GM21576 (cell line): ENCODE data around the gene TM9SF1.

Experiments used
- ATAC-seq: cut with Tn5 transposase; IDR thresholded peaks from one replicate; pipeline ENCODE4 v1.9.1; 2021; ENCODE audit warnings: mild to moderate bottlenecking, moderate library complexity; ENCODE audit not compliant: unreplicated experiment

The TM9SF1 gene

DNA sequence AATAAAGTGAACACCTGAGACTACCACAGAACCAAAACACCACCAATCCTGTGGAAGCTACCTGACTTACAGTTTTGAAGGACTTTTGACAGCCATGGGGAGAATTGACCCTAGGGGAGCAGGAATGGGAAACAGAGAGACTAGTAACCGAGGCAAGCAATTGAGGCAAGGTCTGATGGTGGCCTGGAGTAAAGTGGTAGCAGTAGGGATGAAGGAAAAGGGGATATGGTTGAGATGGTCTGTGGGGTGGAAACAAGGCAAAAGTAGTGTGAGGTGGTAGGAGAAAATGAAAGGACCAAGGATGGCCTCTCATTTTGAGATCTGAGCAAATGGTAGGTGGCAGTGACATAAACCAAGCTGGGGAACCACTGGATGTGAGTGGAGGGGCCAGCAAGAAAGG is 38.4 kb downstream of the TM9SF1 start:
- ATAC-seq, result no peak

DNA sequence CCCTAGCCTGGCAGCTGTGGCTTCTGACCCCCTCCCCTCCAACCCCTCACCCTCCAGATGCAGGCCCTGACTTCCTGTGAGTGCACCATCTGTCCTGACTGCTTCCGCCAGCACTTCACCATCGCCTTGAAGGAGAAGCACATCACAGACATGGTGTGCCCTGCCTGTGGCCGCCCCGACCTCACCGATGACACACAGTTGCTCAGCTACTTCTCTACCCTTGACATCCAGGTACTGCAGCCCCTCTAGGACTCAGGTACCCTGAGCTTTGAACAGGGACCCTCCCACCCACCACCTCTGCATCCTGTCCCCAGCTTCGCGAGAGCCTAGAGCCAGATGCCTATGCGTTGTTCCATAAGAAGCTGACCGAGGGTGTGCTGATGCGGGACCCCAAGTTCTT is 40.1 kb downstream of the TM9SF1 start:
- ATAC-seq, result no peak

DNA sequence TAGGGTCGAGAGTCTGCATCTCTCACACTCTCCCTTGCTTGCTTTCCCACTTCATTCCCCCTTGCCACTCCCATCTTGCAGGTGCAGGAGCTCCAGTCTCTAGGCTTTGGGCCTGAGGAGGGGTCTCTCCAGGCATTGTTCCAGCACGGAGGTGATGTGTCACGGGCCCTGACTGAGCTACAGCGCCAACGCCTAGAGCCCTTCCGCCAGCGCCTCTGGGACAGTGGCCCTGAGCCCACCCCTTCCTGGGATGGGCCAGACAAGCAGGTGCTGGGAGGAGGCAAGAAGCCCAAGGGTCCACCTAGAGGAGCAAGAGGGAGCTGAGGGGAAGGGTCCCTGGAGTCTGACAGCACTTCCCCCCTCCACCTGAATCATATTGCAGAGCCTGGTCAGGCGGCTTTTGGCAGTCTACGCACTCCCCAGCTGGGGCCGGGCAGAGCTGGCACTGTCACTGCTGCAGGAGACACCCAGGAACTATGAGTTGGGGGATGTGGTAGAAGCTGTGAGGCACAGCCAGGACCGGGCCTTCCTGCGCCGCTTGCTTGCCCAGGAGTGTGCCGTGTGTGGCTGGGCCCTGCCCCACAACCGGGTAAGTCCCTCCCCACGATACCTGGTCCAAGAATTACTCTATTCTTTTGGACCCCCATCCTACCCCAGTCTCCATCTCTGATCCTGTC is 43.7 kb downstream of the TM9SF1 start:
- no peak for ATAC-seq

DNA sequence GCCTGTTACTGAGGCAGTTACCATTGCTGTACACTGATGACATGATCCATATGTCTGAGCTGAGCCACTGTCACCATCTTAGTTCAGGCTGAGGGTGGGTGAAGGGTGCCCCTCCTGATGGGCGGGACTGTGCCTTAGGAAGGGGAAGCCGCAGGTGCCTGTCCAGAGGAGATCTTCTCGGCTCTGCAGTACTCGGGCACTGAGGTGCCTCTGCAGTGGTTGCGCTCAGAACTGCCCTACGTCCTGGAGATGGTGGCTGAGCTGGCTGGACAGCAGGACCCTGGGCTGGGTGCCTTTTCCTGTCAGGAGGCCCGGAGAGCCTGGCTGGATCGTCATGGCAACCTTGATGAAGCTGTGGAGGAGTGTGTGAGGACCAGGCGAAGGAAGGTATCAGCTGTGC is 44.2 kb downstream of the TM9SF1 start:
- ATAC-seq, result no peak

DNA sequence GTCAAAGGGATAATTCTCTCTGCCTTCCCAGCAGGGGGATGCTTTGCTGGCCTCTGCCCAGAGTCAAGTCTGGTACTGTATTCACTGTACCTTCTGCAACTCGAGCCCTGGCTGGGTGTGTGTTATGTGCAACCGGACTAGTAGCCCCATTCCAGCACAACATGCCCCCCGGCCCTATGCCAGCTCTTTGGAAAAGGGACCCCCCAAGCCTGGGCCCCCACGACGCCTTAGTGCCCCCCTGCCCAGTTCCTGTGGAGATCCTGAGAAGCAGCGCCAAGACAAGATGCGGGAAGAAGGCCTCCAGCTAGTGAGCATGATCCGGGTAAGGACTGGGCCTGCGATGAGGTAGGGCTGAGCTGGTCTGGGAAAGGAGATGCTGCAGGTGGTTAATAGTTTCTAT is 44.7 kb downstream of the TM9SF1 start:
- no peak for ATAC-seq

DNA sequence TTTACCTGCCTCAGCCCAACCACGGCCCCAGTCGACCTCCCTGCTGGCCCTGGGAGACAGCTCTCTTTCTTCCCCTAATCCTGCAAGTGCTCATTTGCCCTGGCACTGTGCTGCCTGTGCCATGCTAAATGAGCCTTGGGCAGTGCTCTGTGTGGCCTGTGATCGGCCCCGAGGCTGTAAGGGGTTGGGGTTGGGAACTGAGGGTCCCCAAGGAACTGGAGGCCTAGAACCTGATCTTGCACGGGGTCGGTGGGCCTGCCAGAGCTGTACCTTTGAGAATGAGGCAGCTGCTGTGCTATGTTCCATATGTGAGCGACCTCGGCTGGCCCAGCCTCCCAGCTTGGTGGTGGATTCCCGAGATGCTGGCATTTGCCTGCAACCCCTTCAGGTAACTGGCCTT is 45.2 kb downstream of the TM9SF1 start:
- no peak for ATAC-seq

DNA sequence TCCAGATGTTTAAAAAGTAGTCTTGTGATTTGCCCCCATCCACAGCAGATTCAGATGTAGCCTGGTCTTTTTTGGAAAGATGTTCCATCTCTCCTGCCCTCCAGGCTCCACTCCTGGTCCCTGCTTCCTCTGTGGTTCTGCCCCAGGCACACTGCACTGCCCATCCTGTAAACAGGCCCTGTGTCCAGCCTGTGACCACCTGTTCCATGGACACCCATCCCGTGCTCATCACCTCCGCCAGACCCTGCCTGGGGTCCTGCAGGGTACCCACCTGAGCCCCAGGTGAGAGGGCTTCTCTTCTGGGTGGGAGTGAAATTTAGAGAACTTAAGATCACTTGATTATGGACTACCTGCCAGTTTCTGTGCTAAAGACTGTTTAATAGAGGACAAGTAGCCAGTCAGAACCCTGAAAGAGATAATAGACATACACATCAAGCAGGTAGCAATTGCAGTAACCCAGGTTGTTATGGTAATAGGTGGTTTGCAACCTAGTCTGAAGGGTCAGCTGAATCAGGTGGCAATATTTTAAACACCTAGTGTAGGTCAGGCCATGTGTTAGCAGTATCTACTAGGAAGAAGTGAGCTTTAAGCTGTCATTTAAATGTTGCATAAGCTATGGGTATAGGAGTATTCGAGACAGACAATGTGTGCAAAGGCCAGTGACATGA is 45.8 kb downstream of the TM9SF1 start:
- ATAC-seq, result no peak

DNA sequence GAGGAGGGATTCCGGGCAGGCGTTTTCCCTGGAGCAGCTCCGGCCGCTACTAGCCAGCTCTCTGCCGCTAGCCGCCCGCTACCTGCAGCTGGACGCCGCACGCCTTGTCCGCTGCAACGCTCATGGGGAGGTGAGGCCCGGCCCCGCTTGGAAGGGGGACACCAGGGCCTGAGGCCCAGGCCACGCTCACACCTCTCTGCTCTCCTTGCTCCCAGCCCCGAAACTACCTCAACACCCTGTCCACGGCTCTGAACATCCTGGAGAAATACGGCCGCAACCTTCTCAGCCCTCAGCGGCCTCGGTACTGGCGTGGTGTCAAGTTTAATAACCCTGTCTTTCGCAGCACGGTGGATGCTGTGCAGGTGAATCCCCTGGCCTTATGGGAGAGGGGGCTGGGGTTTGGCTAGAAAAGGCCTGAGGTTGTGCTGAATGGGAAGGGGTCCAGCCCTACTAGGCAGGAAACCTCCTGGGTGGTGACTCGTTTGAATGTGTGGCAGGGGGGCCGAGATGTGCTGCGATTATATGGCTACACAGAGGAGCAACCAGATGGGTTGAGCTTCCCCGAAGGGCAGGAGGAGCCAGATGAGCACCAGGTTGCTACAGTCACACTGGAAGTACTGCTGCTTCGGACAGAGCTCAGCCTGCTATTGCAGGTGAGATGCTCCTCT is 47.3 kb downstream of the TM9SF1 start:
- ATAC-seq, result no peak

DNA sequence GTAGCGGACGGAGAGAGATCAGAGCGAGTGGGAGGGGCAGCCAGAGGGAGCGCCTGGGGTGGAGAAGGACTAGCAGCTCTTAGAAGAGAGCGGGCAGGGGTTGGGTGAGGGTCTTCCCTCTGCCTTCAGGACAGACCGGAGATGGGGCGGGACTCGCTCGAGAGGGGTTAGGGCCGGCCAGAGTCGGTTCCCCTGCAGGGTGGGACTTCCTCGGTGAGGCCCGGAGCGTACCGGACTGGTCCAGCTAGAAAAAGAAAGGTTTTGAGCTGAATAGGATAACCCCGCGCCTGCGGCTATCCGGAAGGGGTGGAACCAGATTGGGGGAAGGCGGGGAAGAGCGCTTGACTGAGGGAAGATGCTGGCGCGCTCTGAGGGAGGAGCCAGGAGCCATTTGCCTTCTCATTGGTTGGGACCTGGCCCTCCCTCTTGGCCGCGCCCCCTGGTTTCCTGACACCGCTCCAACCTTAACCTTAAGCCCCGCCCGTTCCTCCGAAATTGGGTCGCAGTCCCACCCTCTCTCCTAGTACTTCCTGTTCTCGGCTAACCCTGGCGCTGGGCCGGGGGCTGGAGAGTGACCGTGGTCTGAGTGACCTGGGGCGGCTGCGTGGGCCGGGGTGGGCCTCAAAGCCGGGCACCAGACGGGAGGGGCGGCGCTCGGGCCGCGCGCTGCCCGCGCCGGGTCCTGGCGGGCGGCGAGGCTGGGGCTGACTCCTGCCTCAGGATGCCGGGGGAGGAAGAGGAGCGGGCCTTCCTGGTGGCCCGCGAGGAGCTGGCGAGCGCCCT is 48.1 kb downstream of the TM9SF1 start, which contains the start of gene RNF31:
Gene RNF31 (plus strand): TSS at position 521 of the 783 bp plus-strand sequence. CDS start 201 bp downstream, at position 722.
- peak; percentile 85 for ATAC-seq

DNA sequence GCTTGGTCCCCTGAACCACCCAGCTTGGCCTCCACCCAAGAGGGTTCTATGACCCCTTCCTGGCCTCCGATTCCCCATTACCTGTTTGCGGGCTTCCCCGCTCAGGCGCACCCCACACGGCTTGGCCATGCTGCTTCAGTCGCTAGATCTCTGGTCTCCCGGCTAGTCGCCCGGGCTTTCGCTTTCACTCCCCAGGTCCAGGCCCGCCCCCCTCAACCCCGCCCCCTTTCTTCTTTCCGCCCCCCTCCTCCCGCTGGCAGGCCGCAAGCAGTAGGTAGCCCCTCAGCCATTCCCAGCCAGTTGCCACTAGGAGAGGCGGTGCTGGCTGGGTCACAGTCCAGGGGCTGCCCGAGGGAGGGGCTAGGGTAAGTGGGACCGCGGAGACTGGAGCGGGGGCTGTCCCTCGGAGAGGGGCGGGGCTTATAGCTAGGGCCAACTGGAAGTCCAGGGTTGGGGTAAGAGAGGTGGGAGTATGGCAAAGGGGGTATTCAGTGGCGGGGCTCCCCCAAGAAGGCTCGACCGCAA is 48.7 kb downstream of the TM9SF1 start, which contains the start of gene PSME2:
Gene PSME2 (minus strand): TSS at position 158 of the 525 bp plus-strand sequence. CDS start 29 bp downstream, at position 129.
- ATAC-seq, result peak; percentile 56

DNA sequence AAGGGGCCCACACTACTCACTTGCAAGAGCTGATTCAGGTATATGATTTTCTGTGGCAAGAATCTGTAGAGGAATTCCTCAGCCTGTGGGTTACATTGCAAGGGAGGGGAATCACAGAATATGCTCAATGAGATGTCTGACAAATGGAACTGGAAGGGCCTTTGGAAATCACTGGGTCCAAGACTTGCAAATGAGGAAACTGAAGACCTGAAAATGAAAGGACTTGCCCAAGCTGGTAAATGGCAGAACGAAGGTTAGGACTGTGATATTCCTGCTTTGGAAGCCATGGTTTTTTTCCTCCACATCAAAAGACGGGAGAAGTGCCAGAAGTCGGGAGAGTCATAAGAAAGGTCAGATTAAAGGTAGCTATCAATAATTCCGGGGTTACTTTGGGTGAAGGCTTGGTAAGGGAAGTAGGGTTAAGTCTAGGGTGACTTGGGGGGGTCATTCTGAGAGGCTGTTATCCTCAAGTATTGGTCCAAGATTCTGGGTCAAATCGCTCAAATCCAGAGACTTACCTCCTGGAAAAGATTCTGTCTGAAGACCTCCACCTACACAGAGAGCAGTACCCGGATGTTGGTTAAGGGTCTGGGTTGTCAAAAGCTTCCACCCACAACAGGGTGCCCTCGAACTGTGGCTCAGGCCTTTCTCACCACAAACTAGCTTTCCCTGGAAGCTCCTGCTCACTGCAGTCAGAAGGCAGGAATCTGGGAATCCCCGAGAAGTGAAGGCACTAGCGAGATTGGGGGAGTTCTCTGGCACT is 49.4 kb downstream of the TM9SF1 start:
- ATAC-seq, result no peak

DNA sequence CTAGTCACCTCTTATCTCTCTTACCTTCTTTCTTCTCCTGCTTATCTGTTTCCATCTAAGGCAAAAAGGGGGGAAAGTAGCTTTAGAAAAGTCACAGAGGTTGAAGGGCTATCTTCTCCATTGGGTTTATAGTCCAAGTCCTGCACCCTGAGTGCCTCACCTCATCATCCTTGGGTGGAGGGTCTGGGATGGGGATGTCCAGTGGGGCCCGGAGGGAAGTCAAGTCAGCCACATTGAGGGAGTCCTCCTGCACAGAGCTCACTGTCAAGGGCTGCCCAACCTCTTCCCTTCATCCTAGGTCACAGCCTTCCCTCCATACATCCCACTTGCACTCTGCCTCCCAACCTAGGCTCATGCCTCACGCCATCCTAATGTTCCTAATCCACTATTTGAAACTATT is 50.0 kb downstream of the TM9SF1 start:
- no peak for ATAC-seq

DNA sequence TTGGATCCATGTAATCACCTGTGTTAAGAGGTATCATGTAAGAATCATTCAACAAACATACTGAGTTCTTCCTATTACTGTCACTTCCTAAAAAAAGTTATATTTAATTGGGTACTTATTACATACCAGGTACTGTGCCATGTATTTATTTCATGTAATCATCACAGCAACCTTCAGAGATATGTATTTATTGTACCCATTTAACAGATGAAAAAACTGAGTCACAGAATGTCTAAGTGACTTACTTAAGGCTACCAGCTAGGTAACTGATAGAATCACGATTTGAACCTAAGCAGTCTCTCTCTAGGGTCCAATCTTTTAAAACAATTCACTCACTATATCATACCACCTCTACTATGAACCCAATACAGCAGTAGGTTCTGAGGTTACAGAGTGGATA is 50.8 kb downstream of the TM9SF1 start:
- no peak for ATAC-seq

DNA sequence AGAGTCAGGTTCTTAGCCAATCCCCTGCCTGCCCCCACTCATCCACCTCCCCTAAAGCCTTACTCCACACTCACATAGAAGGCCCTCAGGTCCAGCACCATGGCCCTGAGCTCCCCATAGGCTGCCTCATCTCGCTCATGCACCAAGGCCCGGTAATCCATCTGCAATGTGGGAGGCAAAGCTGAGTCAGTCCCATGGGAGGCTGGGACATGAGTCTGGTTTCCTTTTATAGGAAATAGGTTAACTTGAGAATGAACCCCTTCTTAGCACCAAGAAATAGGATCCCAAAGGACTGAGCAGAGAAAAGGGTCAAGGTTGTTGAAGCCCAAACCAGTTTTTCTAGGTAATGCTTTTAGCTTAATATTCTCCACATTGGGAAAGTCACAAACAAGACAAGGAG is 51.7 kb downstream of the TM9SF1 start:
- ATAC-seq, result no peak

DNA sequence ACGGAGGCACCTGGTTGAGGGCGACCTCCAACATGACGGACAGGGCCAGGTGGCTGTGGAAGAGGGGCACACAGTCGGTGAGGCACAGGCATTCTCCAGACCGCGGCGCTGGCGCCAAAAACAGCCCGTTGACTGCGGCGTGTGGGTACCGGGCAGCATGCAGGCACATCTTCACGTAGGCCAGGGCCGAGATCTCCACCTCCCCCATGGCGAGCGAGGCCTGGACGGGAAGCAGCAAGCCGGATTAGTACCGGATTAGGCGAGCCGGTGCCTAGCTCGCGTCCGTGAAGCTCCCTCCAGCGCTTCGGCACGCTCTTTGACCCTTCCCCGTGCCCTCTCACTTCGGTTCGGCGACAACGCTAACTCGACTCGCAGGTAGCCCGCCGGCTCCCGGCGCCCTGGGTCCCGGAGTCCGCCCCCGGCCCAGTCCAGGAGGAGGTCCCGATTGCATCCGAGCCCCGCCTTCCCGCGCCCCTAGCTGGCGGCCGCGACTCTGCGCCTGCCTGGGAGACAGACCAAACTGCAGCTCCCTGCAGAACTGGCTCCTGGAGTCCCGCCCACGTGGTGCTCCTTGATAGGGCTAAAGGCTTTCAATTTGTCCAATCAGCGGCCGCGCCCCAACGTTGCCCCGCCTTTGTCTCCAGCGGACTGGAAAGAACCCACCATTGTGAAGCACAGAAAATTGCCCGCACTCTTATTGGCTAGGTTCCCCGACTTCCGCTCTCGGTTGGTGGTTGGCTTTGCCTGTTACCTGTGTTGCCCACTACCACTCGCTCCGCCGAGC is 54.0 kb downstream of the TM9SF1 start, which contains the start of gene EMC9:
Gene EMC9 (minus strand): TSS at position 495 of the 784 bp plus-strand sequence. CDS start 287 bp downstream, at position 208.
- ATAC-seq, result peak; percentile 85

DNA sequence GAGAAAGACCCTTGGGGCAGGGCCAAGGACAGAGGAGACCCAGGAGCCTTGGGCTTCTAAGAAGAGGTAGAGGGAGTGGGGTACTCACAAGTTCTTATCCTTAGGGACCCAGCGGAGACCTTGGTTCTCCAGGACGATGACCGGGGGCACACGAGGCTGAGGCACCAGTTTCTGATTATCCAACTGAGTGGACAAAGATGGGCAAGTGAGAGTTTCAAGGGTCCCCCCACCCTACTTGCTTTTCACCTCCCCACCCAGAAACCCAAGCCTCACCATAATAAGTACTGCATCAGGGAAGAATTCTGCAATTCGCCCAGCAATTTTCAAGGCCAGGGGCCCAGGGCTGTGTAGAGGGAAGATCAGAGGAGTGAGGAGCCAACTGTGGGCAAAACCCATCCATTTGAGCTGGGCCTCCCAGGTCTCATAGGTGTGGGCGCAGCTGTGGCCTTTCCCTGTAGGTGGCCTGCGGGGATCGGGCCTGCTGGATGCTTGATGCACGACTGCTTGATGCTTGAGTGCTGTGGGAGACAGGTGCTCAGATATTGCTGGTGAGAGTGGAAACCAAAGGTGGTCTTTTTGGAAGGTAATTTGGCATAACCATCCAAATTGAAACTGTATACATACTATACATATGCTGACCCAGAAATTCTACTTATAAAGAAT is 55.8 kb downstream of the TM9SF1 start:
- ATAC-seq, result no peak
